Upper lobe of left lung (tissue), 4 donors: Measurements from ENCODE around the gene ITPKB.

ENCODE experiments used
- POLR2A ChIP-seq, 4 donors: fragments of 450-650 bp; IDR thresholded peaks; one replicate each; pipeline ENCODE4 v1.5.1; 2016 to 2017; ENCODE audit warnings: antibody characterized with exemption in 4 of 4, mild to moderate bottlenecking in 2 of 4
- POLR2AphosphoS5 ChIP-seq, 2 donors: sonication (generic); formaldehyde crosslinking; IDR thresholded peaks; one replicate each; pipeline ENCODE4 v1.5.1; 2017; ENCODE audit warnings: antibody characterized with exemption in 2 of 2
- TF ChIP-seq, protein P1 (sequence below), 6 experiments: fragments of 450-650 bp in 4 of 6; fragments of 200-600 bp in 2 of 6; sonication (generic) in 2 of 6; IDR thresholded peaks; one replicate each; pipeline ENCODE4 v1.5.1; 2016 to 2019; ENCODE audit warnings: antibody characterized with exemption in 6 of 6

DNA sequence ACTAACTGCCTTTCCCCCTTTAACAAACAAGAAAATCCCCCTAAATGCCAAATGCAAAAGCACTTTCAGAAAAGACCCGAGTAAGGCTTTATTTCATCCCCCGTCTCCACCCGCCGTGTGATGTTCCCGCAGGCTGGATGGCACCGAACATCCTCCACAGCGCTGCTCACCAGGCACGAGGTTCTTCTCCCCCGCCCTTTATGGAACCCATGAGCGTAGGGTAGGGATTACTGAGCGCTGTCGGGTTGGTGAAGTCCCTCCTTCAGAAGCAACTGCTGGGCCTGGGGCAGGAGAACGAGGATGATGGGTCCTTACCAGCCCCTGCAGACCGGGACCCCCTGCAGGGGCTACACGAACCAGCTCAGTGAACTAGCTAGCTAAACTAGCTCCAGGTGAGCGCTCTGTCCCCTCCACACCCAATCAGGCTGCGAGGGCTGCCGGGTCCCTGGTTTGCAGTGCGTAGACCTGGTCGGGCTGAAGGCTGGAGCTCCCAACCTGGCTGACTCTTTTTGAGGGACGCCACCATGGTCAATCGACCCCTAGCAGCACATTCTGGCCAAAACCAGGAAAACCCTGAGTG lies 80.4 kb downstream of the ITPKB start:
- TF ChIP-seq POLR2A (IDR thresholded peaks at IDR 0.05) (no peak), POLR2AphosphoS5 (IDR thresholded peaks at IDR 0.05) (no peak)
- TF ChIP-seq, protein P1, sequence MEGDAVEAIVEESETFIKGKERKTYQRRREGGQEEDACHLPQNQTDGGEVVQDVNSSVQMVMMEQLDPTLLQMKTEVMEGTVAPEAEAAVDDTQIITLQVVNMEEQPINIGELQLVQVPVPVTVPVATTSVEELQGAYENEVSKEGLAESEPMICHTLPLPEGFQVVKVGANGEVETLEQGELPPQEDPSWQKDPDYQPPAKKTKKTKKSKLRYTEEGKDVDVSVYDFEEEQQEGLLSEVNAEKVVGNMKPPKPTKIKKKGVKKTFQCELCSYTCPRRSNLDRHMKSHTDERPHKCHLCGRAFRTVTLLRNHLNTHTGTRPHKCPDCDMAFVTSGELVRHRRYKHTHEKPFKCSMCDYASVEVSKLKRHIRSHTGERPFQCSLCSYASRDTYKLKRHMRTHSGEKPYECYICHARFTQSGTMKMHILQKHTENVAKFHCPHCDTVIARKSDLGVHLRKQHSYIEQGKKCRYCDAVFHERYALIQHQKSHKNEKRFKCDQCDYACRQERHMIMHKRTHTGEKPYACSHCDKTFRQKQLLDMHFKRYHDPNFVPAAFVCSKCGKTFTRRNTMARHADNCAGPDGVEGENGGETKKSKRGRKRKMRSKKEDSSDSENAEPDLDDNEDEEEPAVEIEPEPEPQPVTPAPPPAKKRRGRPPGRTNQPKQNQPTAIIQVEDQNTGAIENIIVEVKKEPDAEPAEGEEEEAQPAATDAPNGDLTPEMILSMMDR (IDR thresholded peaks at IDR 0.05) = no peak
